ENCODE results near the gene WNT16. TPM values are rescaled to one million over a fixed set of nuclear protein-coding genes. Genes with fewer than 3 reads are reported as not detected.

Gene WNT16
- total and polyA plus RNA-seq, 2 of the 8 experiments (the other 6 are each of a cell fraction or from before 2014, with no cell fraction given): 0.11 to 0.52 TPM

DNA sequence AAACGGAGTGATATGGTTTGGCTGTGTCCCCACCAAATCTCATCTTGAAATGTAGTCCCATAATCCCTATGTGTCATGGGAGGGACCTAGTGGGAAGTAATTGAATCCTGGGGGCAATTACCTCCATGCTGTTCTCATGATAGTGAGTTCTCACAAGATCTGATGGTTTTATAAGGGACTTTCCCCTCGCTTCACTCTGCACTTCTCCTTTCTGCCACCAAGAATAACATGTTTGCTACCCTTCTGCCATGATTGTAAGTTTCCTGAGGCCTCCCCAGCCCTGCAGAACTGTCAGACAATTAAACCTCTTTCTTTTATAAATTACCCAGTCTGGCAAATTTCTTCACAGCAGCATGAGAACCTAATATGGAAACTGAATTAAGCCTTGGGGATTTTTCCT lies 48.2 kb downstream of the WNT16 start:
- no peak overlapping the region for H4K91ac ChIP-seq (replicated peaks; ENCODE audit: insufficient read length, low read length)
- no peaks in the 10 kb centered on the region for H4K20me1 ChIP-seq (replicated peaks in 1 of 2; ENCODE audit: control insufficient read depth in 1 of 2, insufficient read depth in 2 of 2, low read length in 2 of 2)
- no peaks in the 10 kb centered on the region; the same call in 1 of the 2 replicates for H3K79me1 ChIP-seq (ENCODE audit: low read depth, low read length)
- no peak overlapping the region for H2AFZ ChIP-seq (ENCODE audit: low read length)
- ChIA-PET CTCF (ENCODE audit: partially characterized antibody) (no interaction called here), POLR2A (ENCODE audit: partially characterized antibody) (interaction anchor here (1.8 kb wide), 1 partner anchor 18 kb away, joined by 3 read pairs; no protein-coding TSS in a partner anchor)
- peaks cover 0 to 11% of the 10 kb centered on the region in 2 experiments; a peak in 2 of 4 replicates for H3K79me2 ChIP-seq (ENCODE audit: control insufficient read depth in 1 of 2, insufficient read depth in 2 of 2, low read length in 2 of 2)
- H3K36me3 ChIP-seq (ENCODE audit: control insufficient read depth in 2 of 4, insufficient read depth in 4 of 4, low read length in 3 of 4): peaks cover 0 to 36% (median 18%) of the 10 kb centered on the region in 4 experiments; a peak in 6 of 8 replicates
- no peak overlapping the region for H2BK5ac ChIP-seq (ENCODE audit: low read depth, low read length)
- FAIRE-seq (no peak), DNase-seq (ENCODE audit: low read depth in 1 of 2, low spot score in 2 of 2) (no peak)
- H3K9ac ChIP-seq (replicated peaks in 1 of 4; ENCODE audit: extremely low read depth in 1 of 4, low read depth in 3 of 4, low read length in 3 of 4): no peak overlapping the region
- H2BK20ac ChIP-seq (ENCODE audit: low read length): no peak overlapping the region
- H3K27ac ChIP-seq (ENCODE audit: low read depth, low read length): no peak overlapping the region
- no peak overlapping the region for H3K4me3 ChIP-seq (ENCODE audit: extremely low read depth in 1 of 4, insufficient read depth in 2 of 4, low read depth in 3 of 4, low read length in 4 of 4)
- H3K56ac ChIP-seq (replicated peaks; ENCODE audit: insufficient read length, low read depth, low read length): no peak overlapping the region
- WGBS, 2 experiments (ENCODE audit: extremely low coverage in 1 of 2, insufficient coverage in 1 of 2, insufficient read length in 1 of 2, insufficient replicate concordance in 2 of 2, low coverage in 1 of 2, low lambda C conversion rate in 2 of 2, missing lambda C conversion rate in 1 of 2): 95% methylated on average over 2 of the region's 2 CpGs; no CpG with 5 or more reads in 1 of the 2 experiments
- no peak overlapping the region for H4K5ac ChIP-seq (ENCODE audit: insufficient read length, low read depth, low read length)
- no peak overlapping the region for H3K4ac ChIP-seq (replicated peaks; ENCODE audit: insufficient read length, low read depth, low read length)
- no peak overlapping the region for H4K8ac ChIP-seq (ENCODE audit: extremely low read depth, insufficient read depth, low read length)
- no peak overlapping the region for H2BK120ac ChIP-seq (replicated peaks; ENCODE audit: low read depth, low read length)
- H2BK15ac ChIP-seq (ENCODE audit: low read length): no peak overlapping the region
- no peak overlapping the region for H3K14ac ChIP-seq (ENCODE audit: insufficient read length)
- H3K4me1 ChIP-seq (replicated peaks in 1 of 4; ENCODE audit: control insufficient read depth in 3 of 4, insufficient read depth in 4 of 4, low read length in 3 of 4): no peaks in the 10 kb centered on the region
- H3K23me2 ChIP-seq (ENCODE audit: low read depth, low read length): no peaks in the 10 kb centered on the region
- H3K9me3 ChIP-seq (ENCODE audit: insufficient read depth in 2 of 2, low read depth in 1 of 2, low read length in 1 of 2): no peaks in the 10 kb centered on the region
- H2BK12ac ChIP-seq (ENCODE audit: low read depth, low read length): no peak overlapping the region
- no peak overlapping the region for H3K18ac ChIP-seq (ENCODE audit: extremely low read depth, low read length)
- H2AK5ac ChIP-seq (ENCODE audit: low read depth, low read length): no peak overlapping the region
- H3K27me3 ChIP-seq (replicated peaks in 1 of 4; ENCODE audit: control insufficient read depth in 3 of 4, extremely low read depth in 1 of 4, insufficient read depth in 3 of 4, low read length in 3 of 4): peaks cover 0 to 1% (median 0%) of the 10 kb centered on the region in 4 experiments; a peak in 1 of 7 replicates
- no peak overlapping the region for H3K4me2 ChIP-seq (ENCODE audit: insufficient read depth in 1 of 2, low read depth in 2 of 2, low read length in 2 of 2)
- no peak overlapping the region for H3K23ac ChIP-seq (ENCODE audit: insufficient read length)
- TF ChIP-seq BCL11A (IDR thresholded peaks at IDR 0.05; ENCODE audit: low read depth in 2 of 2, low read length in 2 of 2): no peak
- TF ChIP-seq POLR2A (IDR thresholded peaks at IDR 0.05; ENCODE audit: control extremely low read depth in 1 of 2, low read depth in 2 of 2, low read length in 2 of 2): no peak
- TF ChIP-seq POLR2AphosphoS5 (IDR thresholded peaks at IDR 0.05; ENCODE audit: low read depth, low read length): no peak
- TF ChIP-seq PHF8 (conservative IDR thresholded peaks at IDR 0.05; ENCODE audit: low read depth, low read length): no peak
- TF ChIP-seq, protein P1, sequence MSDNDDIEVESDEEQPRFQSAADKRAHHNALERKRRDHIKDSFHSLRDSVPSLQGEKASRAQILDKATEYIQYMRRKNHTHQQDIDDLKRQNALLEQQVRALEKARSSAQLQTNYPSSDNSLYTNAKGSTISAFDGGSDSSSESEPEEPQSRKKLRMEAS (IDR thresholded peaks at IDR 0.05): no peak
- no peak for TF ChIP-seq HDAC6 (IDR thresholded peaks at IDR 0.05; ENCODE audit: low read depth, low read length)
- TF ChIP-seq ATF2 (IDR thresholded peaks at IDR 0.05; ENCODE audit: low read length): no peak
- TF ChIP-seq TEAD4 (IDR thresholded peaks at IDR 0.05; ENCODE audit: low read depth, low read length): no peak
- TF ChIP-seq RBBP5 (IDR thresholded peaks at IDR 0.05; ENCODE audit: borderline replicate concordance, low read depth, low read length): no peak
- TF ChIP-seq HDAC2 (IDR thresholded peaks at IDR 0.05; ENCODE audit: borderline replicate concordance in 1 of 2, low read depth in 2 of 2, low read length in 2 of 2): no peak
- TF ChIP-seq SIX5 (IDR thresholded peaks at IDR 0.05; ENCODE audit: low read depth, low read length): no peak
- no peak for TF ChIP-seq BACH1 (IDR thresholded peaks at IDR 0.05; ENCODE audit: low read length)

Measured in H1 (cell line).